Sigmoid colon (tissue), 4 donors: ENCODE data around the gene CTNND2.

Source experiments
- CTCF ChIP-seq, 4 experiments: fragments of 450-650 bp in 3 of 4; fragments of 200-600 bp in 1 of 4; IDR thresholded peaks; one replicate each; pipeline ENCODE4 v1.5.1; 2016 to 2019; ENCODE audit warnings: antibody characterized with exemption in 4 of 4, mild to moderate bottlenecking in 3 of 4, moderate library complexity in 2 of 4
- POLR2AphosphoS5 ChIP-seq, 4 donors: sonication (generic); formaldehyde crosslinking; IDR thresholded peaks; one replicate each; pipeline ENCODE4 v1.6.1; 2017; ENCODE audit warnings: antibody characterized with exemption in 4 of 4

GRCh38 chr5:11397549-11397948 is 506.7 kb downstream of the CTNND2 start:
- TF ChIP-seq CTCF (IDR thresholded peaks at IDR 0.05) (no peak), POLR2AphosphoS5 (IDR thresholded peaks at IDR 0.05) (no peak)
